Cardiac muscle cell (in vitro differentiated cells and primary cell): Measurements from ENCODE around the gene ATP6V0E1. TPM values are rescaled to one million over a fixed set of nuclear protein-coding genes. Genes with fewer than 3 reads are reported as not detected.

Source experiments
- DNase-seq, 2 donors: peaks; one replicate each; pipeline versions ENCODE4 v3.0.0 to v3.0.0-alpha.2; 2010 to 2017; ENCODE audit warnings: low read depth in 1 of 2, low spot score in 1 of 2
- H3K27ac ChIP-seq: fragments of 200-600 bp; sonication (generic); 2 replicates; pipeline ENCODE4 v1.5.1; 2016
- H3K27me3 ChIP-seq: fragments of 200-600 bp; sonication (generic); 2 replicates; pipeline ENCODE4 v1.6.0; 2016; ENCODE audit warnings: control low read depth
- H3K36me3 ChIP-seq: fragments of 200-600 bp; sonication (generic); 2 replicates; pipeline ENCODE4 v1.5.1; 2016; ENCODE audit warnings: control low read depth
- H3K4me1 ChIP-seq: fragments of 200-600 bp; sonication (generic); 2 replicates; pipeline ENCODE4 v1.8.1; 2017; ENCODE audit warnings: low read depth, mild to moderate bottlenecking, mixed run types
- H3K4me3 ChIP-seq: fragments of 200-600 bp; sonication (generic); 2 replicates; pipeline ENCODE4 v1.5.1; 2016; ENCODE audit warnings: mild to moderate bottlenecking
- H3K9me3 ChIP-seq: fragments of 200-600 bp; sonication (generic); 2 replicates; pipeline ENCODE4 v1.5.1; 2017; ENCODE audit warnings: low read depth, mild to moderate bottlenecking, control low read depth
- CTCF ChIP-seq: IDR thresholded peaks from 2 replicates; pipeline ENCODE4 v1.5.1; 2012; ENCODE audit warnings: low read depth, mild to moderate bottlenecking, low read length
- polyA plus RNA-seq: library from polyadenylated mRNA; unstranded; fragments of >200 nt; fragmentation: Nextera tagmentation; extraction: Ambion mirVana; gene quantifications from 2 replicates; pipeline ENCODE4 v1.2.1, GENCODE V29; 2016
- total RNA-seq: library from RNA; depleted of rRNA; stranded (reverse); fragments of >200 nt; gene quantifications from 2 replicates; pipeline ENCODE4 v1.2.3, GENCODE V29; 2016

The ATP6V0E1 gene
- total and polyA plus RNA-seq, 2 experiments from 2014 or later = 52.2 to 301 TPM

- Histone ChIP-seq H3K36me3 (peaks cover 4% of the 10 kb centered on the region), H3K27me3 (peaks cover 5% of the 10 kb centered on the region), H3K4me1 (no peaks in the 10 kb centered on the region), H3K4me3 (no peak overlapping the region), H3K9me3 (no peaks in the 10 kb centered on the region), H3K27ac (no peak overlapping the region)
- no peak for DNase-seq
- TF ChIP-seq CTCF = no peak
These were observed 12.1 kb upstream of the ATP6V0E1 start for GRCh38 chr5:172971482-172971881.

GRCh38 chr5:172972552-172972951 is 11.0 kb upstream of the ATP6V0E1 start:
- no peak overlapping the region for H3K4me3 ChIP-seq
- DNase-seq = no peak
- peaks cover 4% of the 10 kb centered on the region for H3K36me3 ChIP-seq
- H3K27ac ChIP-seq = no peak overlapping the region
- no peak for TF ChIP-seq CTCF
- H3K9me3 ChIP-seq = no peaks in the 10 kb centered on the region
- H3K27me3 ChIP-seq = peaks cover 6% of the 10 kb centered on the region
- H3K4me1 ChIP-seq = no peaks in the 10 kb centered on the region

- H3K9me3 ChIP-seq = no peaks in the 10 kb centered on the region
- no peak overlapping the region for H3K27ac ChIP-seq
- DNase-seq = peak in 1 of 2 donors; percentile 88
- H3K36me3 ChIP-seq = peaks cover 4% of the 10 kb centered on the region
- no peak overlapping the region for H3K4me3 ChIP-seq
- TF ChIP-seq CTCF = no peak
- H3K4me1 ChIP-seq = no peaks in the 10 kb centered on the region
- H3K27me3 ChIP-seq = peaks cover 6% of the 10 kb centered on the region
These were observed 10.2 kb upstream of the ATP6V0E1 start for GRCh38 chr5:172973127-172973916.

- Histone ChIP-seq H3K4me1 (no peaks in the 10 kb centered on the region), H3K4me3 (no peak overlapping the region), H3K27me3 (peaks cover 6% of the 10 kb centered on the region), H3K36me3 (peaks cover 4% of the 10 kb centered on the region), H3K9me3 (no peaks in the 10 kb centered on the region), H3K27ac (no peak overlapping the region)
- peak in 1 of 2 donors; percentile 52 for DNase-seq
- TF ChIP-seq CTCF = no peak
These were observed 9.6 kb upstream of the ATP6V0E1 start for GRCh38 chr5:172973931-172974330.

GRCh38 chr5:172975289-172975688 is 8.3 kb upstream of the ATP6V0E1 start:
- no peak for TF ChIP-seq CTCF
- Histone ChIP-seq H3K4me1 (no peaks in the 10 kb centered on the region), H3K4me3 (no peak overlapping the region), H3K36me3 (no peaks in the 10 kb centered on the region), H3K9me3 (no peaks in the 10 kb centered on the region), H3K27ac (no peak overlapping the region), H3K27me3 (peaks cover 6% of the 10 kb centered on the region)
- no peak for DNase-seq
